Measurements from ENCODE around the gene BAHCC1. TPM values are rescaled to one million over a fixed set of nuclear protein-coding genes. Genes with fewer than 3 reads are reported as not detected.

BAHCC1 gene
- 5.6 and 7.1 TPM in 2 replicates for total RNA-seq

DNA sequence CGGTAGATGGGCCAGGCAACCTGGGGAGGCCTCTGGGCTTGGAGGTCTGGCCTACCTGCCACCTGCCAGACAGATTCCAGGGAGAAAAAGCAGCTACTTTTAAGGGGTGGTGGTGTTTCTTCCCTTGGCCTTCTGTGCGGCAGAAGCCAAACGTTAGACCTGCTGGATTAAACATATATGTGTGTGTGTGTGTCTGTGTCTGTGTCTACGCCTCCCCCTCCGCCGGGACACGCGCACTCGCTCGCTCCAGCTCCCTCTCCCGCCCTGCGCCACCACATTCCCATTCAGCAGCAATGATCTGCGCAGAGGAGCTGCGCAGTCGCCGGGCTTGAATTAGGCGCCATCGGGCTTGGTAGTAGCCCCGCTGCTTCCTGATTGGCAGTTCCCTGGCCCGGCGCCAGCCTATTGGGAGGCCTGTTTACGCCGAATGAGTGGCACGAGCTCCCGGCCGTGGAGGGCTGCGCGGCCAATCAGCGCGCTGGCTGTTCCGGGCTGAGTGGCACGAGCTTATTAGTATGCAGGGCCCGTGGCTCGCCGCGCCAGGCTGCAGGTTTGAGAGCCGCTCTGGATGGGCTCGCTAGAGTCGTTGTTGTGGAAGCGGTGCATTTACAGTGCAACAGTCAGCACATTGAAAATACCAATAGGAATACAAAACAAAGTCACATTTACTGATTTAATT, at the start of gene BAHCC1:
BAHCC1 (plus strand) TSS at position 537 of the 679 bp plus-strand sequence. CDS start 4,283 bp downstream, outside the sequence.

GRCh38 chr17:81512562-81513371, 117.5 kb downstream of the BAHCC1 start, which contains the start of gene ACTG1:
Gene ACTG1 (minus strand): TSS chr17:81512799. CDS start chr17:81512354, 445 bp downstream.

Small RNAs within 50 kb of the gene (small RNA-seq; reads per million reads assigned to genes)
- not detected for gene MIR3186
- gene MIR4740 = not detected

Other genes starting within 250 kb of the BAHCC1 start
- not detected in 2 replicates for gene PVALEF, start 229.9 kb upstream of the BAHCC1 start, total RNA-seq
- under 0.01 and 0.22 TPM in 2 replicates for gene AATK, start 229.2 kb upstream of the BAHCC1 start, total RNA-seq
- gene CEP131, start 172.5 kb upstream of the BAHCC1 start, total RNA-seq = 7.7 and 8.2 TPM in 2 replicates
- gene TEPSIN, start 156.4 kb upstream of the BAHCC1 start, total RNA-seq = 23.7 and 29.8 TPM in 2 replicates
- gene NDUFAF8, start 156.1 kb upstream of the BAHCC1 start, total RNA-seq = 14.5 and 20.9 TPM in 2 replicates
- 58.5 and 71.1 TPM in 2 replicates for gene SLC38A10, start 100.2 kb upstream of the BAHCC1 start, total RNA-seq
- 3,259 and 11,087 TPM in 2 replicates for gene ACTG1, start 117.3 kb downstream of the BAHCC1 start, total RNA-seq
- 1.1 and 3.5 TPM in 2 replicates for gene FSCN2, start 132.9 kb downstream of the BAHCC1 start, total RNA-seq
- 36.1 and 44.8 TPM in 2 replicates for gene FAAP100, start 156.9 kb downstream of the BAHCC1 start, total RNA-seq
- 59.7 and 70.8 TPM in 2 replicates for gene NPLOC4, start 241.7 kb downstream of the BAHCC1 start, total RNA-seq
- 2.0 and 3.9 TPM in 2 replicates for gene TSPAN10, start 241.7 kb downstream of the BAHCC1 start, total RNA-seq